ENCODE data around the gene SYNE1.

SYNE1 gene

DNA sequence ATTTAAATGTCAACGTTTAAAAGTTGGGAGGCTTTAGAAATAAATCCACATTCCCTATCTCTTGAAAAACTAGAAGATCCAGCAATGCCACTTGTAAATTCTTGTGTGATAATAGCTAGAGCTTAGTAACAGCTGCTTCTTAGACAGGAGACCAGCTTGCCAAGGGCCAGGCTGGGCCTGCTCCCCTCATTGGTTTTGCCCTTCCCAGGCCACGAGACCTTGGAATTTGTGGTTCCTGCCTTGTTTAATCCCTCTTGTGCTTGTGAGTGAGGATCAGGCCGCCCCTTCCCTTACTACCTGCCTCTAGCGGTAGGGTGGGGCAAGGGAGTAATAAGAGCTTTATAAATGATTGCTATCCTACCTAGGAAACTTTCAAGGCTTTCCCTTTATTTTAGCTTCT is 363.5 kb downstream of the SYNE1 start:
- DNase-seq (ENCODE audit: low read depth in 2 of 2): no peak

DNA sequence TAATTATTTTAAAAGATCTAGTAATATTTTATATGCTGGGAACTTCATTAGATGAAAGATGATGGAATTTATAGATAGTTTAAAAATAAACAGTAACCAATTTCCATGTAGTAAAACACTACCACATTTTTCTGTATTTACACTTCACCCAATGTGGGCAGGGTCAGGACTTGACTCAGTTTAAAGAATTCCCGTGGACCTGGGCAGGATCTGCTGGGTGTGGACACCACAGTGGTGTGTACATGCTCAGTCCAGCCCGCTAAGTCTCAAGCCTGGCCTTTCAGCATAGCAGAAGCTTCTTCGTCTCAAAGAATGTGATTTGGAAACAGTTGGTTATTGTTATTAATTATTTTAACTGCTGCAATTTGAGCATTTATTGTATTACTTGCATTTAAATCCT is 364.2 kb downstream of the SYNE1 start:
- no peak for DNase-seq (ENCODE audit: low read depth in 2 of 2)

DNA sequence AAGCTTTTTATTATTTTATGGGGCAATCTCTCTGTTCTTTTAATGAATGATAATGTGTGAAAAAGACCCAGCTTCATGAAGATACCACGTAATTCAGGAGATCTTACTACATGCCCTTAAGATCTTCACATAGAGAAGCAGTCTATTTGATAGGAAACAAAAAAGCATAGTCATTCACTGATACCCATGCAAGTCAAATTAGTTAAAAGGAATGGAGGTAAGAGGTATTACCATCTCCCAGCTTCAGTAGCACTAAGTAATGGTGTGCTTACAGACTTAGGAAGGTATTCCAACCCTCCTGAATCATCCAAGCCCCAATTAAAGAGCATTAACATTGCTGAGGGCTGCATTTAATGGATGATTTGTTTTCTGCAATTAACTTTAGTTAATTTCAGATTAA is 364.7 kb downstream of the SYNE1 start:
- no peak for DNase-seq (ENCODE audit: low read depth in 2 of 2)

DNA sequence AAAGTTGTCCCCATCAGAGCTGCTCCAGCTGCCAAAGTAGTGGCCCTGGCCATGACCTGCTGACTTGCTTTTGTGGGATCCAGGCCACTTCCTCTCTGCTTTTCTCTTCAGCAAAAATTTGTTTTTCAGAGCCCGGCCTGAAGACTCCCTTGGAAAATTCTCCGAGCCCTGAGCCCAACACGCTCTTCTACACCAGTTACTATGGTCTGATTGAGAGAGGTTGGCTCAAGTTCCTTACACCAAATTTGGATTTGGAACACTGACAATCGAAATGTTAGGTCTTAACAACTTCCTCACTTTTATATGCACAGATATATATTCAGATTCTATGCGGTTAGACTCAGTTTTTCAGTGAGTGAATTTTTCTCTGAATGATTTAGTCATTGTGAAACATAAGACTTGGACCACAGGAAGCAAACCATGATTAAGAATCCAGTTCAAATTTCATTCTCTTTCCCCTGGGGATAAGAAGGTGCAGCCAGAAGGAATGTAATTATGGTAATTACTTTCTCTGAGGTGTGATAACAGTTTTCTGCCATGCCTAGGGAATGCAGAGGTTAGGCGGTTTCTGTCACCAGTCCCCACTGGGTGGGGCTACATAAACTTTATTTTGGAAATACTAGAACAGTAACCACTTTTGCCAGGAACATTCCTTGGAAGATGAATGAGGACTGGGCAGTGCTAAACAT is 365.2 kb downstream of the SYNE1 start:
- DNase-seq (ENCODE audit: low read depth in 2 of 2): no peak

DNA sequence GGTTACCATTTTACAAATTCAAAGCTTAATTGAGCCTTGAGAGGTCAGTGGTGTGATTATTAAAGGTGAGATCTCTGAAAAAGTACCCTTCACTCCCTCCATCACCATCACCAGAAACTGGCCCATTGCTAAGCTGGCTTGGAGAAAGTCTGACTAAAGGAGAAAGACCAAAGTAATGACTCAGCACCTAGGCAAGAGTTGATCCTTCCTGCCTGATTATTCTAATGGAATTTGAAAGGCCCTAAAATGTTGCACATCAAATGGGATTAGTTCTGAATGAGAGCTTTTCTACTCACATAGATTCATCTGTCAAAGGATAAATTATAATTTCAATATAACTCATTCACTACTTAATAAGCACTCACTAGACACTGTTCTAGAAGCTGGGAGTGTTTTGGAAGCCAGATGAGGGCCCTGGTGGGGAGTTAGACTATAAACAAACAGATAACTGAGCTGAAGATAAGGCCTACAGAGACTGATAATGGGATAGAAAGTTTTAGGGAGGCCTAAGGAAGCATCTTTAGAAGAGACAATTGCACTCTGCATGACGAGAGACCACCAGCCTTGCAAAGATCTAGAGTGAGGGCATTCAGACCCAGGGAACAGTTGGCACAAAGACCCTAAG is 366.7 kb downstream of the SYNE1 start:
- no peak for DNase-seq (ENCODE audit: low read depth in 2 of 2)

DNA sequence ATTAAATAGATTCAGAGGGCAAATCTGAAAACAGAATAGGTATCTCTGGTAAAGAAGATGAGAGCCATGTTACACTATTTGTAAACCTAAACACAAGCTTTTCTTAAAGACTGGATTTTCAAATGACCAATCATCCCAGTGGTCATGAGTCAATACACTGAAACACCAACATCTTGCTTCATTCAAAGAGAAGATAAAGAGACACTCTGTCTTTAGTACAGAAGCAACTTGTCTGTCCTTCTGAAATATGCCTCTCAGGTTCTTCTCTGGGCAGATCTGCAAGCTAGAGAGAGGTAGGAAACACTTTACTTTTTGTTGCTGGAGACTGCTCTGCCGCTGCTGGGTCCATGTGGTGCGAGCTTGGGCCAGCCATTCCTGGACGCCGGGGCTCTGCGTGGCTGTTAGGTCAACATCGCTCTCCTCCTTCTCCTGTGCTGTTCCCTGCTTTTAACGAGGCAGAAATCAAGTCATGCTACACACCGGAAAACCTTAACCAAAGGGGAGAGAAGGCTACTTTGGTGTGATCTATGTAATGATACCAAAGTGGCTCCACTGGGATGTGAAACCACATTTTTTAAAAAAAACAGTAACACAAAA is 368.2 kb downstream of the SYNE1 start:
- DNase-seq (ENCODE audit: low read depth in 2 of 2): no peak

DNA sequence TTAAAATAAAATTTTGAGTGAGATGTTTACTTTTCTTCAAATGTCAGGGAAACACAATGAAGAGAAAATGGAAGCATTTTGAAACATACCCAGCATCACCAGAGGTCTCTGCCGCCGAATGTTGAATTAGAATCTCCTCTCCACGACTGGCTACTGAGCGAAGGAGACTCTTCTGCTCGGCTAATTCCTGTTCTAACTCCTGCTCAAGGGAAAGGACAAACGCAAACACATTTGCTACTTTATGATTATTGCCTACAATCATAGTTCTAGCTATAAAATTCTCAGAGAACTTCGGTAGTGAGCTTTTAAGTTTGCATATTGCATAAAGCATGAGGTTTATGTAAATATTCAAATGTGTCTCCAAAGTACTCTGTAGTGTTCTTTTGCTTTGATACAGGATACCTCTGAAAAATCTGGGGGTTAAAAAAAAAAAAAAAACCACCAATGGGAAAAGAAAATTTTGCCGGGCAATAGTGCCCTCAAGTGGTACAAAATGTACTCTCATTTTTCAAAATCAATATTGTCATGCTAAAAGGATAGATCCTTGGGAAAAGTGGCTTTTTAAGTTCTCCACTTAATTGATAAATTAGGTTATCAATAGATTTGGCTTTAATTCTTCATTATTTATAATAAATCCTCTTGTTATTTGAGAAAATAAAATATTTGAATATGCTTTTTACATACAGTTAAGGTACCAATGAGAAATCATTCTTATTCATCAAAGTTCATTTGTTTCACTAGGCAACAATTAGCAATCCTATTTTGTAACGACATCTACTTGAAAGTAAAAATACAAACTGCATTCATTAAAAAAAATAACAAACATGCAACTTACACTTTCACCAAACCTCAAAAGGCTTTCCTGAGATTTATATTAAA is 369.0 kb downstream of the SYNE1 start:
- peak in 1 of 2 donors; percentile 7 for DNase-seq (ENCODE audit: low read depth in 2 of 2)

DNA sequence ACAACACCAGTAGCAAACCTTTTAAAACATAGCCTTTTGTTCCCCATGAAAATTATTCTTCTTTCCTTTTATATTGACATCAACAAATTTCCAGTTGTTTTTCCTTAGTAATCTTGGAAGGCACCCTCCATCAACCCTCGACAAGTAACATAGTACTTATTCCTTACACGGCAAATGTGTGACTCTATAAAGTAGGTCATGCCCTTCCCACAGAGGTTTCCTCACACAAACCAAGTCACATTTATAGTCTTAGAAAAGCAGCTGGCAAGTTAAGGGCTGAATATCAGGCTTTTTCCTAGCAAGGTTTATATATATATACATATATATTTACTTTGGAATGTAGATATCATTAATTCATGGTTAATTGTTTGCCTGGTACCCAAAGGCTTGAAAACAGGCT is 371.5 kb downstream of the SYNE1 start:
- no peak for DNase-seq (ENCODE audit: low read depth in 2 of 2)

DNA sequence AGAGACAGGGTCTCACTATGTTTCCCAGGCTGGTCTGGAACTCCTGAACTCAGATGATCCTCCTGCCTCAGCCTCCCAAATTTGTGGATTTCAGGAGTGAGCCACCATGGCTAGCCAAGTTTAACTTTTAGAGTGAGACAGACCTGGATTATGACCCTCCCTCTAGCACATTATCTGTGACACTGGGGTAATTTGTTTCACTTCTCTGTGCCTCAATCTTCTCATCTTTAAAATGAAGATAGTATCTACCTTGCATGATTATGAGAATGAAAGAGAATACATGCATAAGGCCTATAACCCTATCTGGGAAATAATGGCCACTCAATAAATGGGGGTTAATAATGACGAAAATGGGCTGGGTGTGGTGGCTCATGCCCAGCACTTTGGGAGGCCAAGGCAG is 373.6 kb downstream of the SYNE1 start:
- DNase-seq (ENCODE audit: low read depth in 2 of 2): no peak

DNA sequence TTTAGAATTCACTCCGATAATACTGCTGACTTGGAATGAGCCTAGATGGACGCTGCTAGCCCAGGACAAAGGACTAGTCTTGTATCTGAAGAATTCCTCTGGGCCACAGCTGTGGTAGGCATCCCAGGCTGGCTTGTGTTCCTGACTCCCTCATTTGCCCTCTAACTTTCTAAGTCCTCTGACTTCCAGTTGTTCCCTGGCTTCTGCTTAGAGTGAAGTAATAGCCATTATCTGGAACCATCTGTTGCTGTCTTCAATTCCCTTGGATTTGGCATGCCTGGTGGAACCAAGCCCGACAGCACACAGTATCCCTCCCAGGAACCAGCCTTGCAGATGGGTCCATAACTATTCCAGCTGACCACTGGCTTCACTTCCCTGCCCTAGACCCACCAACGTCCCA is 376.0 kb downstream of the SYNE1 start:
- DNase-seq (ENCODE audit: low read depth in 2 of 2): no peak

DNA sequence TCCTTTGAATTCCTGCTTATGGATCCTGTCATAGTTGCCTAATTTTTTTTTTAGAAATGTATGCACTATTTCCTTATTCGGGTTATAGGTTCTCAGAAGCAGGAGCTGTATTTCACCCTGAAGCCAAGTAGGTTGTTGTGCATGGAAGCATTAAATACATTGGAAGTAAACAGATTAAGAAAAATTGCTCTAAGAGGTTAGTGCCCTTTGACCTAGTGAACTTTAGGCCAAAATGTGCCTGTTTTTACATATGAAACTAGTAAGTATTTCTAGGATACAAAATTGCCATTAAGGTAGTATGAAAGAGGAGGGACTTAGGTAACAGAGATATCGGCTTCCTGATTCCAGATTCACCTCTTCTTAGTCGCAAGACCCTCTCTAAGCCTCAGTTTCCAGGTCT is 377.9 kb downstream of the SYNE1 start:
- DNase-seq (ENCODE audit: low read depth in 2 of 2): no peak

DNA sequence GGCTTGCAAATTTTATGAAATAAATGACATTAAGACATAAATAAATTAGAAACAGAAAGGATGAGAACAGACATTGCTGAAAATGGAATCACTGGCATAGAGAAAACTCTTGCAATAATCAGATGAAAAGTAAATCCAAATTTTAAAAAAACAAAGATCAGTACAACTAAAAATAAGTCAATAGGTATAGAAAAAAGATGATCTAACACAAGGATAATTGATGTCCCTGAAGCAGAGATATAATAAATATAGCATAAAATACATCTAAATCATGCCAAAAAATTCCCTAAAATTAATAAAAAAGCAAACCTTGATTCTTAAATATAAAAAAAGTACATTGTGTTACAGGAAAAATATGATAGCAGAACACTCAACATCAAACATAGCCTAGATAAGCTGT is 379.6 kb downstream of the SYNE1 start:
- no peak for DNase-seq (ENCODE audit: low read depth in 2 of 2)

DNA sequence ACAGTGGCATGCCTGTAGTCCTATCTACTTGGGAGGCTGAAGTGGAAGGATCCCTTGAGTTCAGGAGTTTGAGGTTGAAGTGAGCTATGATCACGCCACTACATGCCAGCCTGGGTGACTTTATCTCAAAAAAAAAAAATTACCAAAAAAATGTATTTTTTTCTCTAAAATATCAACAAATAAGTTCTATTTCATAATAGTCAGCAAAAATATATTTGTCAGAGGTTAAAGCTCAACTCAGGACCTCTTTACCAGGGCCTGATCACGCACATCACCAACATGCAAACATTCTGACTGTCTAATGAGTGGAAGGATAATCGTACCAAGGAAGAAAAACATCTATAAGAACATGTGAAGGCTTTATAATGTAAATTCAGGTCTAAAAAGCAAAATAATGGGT is 387.0 kb downstream of the SYNE1 start:
- no peak for DNase-seq (ENCODE audit: low read depth in 2 of 2)

DNA sequence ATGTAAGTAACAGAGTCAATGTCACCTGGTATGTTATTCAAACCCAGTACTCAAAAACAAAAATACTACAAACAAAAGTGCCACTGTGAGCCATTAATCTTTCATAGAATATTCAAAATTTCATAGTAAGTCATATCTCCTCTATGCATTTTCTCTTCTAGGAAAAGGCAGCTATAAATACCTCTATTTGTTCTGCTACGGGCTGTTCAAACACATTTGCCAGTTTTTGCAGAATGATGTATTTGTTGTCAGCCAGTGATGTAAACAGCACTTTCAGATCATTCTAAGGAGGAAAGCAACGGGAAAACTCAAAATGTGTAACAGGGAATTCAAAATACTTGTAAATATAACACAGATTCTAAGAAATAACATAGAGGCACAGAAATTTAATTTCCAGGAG is 388.2 kb downstream of the SYNE1 start:
- no peak for DNase-seq (ENCODE audit: low read depth in 2 of 2)

DNA sequence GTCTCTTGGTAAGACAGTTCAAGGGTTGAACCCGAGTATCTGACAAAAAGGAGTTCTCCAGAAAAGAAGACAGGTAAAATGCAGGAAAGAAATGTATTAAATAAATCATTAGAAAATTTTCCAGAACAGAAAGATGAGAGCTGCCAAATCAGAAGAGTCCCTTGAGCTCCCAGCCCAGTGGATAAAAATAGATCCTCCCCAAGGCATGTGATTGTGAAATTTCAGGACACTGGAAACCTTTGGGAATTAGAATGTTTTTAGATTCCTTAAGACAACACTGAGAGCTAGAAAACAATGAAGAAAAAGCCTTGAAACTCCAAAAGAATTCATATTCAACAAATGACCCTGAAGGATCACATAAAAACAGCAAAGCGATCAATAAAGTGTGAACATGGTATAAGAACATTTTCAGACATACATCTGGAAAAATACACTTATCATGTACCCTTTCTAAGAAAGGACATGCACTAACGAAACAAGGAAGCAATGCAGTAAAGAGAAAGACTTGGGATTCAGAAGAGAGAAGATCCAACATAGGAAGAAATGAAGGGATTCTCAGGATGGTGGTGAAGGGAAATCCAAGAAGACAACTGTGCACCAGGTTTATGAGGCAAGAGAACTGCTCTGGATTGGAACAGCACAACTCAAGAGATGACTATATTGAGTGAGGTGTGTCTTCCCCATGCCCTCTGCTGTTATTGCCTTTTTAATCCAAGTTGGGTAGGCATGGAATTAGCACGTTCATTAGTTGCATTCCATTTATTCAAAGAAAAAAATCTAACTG is 390.4 kb downstream of the SYNE1 start:
- no peak for DNase-seq (ENCODE audit: low read depth in 2 of 2)

DNA sequence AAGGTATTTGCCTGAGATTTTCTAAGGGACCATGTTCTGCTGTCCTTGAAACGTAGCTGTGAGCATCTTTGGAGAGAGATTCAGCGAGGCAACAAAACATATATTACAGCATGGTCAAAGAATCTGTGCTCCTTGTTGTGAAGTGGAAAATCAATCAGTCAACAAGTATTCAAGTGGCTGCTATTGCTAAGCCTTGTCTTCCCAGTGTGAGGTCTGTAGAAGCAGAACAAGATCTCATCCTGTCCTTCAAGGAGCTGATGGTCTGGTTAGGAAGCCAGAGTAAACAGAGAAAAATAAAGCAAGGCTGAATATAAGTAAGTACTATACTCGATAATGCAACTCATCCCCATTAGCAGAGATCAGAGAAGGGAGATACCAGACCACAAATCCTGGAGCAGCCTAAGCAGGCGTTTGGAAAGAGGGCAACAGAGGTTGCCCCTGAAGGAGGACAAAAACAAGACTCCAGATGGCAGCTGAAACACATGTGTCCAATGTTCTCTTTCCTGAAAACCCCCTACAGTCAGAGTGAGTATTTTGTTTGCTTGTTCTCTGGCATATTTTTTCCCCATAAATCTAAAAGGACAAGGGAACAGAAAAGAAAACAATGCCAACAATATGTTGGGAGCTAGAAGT is 392.0 kb downstream of the SYNE1 start:
- DNase-seq (ENCODE audit: low read depth in 2 of 2): no peak

DNA sequence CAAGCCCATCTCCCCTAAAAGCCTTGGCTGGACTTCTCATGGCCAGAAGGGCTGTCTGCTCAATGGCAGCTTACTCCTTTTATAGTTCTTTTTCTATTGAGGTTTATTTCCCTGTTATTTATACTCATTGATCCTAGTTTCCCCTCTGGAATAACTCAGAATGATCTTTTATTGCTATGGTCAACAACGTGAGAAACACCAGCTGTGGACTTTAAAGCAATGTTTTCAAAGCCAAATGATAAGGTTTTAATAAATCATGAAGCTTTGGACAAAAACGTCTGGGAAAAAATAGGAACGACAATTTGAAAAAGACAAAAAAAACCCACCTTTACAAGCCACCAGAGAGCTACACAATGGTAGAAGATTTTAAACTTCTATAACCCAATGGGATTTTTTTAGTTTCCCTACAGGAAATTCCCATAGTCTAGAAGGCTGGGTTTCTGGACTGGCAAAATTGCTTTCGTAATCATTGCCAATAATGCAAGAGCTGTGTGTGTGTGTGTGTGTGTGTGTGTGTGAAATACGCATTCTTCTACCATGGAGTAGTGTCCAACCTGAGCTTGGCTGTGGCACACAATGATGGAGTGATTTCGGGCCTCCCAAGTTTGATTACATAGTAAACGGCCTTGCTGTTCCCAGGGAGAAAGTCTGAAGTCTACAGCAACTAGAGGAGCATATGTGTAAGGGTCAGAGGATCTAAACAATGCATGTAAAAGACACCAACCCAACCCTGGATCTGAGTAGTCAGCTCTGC is 396.0 kb downstream of the SYNE1 start:
- no peak for DNase-seq (ENCODE audit: low read depth in 2 of 2)

DNA sequence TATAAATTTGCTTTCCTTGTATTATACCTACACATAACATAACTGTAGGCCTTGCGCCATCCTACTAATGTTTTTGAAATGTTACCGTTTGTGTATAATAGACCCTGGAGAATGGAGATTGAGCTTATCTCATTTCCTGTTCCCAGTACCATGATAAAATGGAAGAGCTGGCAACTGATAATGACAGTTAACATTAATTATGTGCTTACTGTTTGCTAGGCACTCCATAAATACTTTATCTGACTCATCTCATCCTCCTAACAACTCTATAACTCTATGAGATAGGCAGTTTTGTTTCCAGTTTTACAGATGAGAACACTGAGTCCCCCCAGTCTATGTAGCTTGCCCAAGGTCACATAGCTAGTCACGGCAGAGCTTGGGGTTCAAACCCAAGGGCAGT is 396.7 kb downstream of the SYNE1 start:
- no peak for DNase-seq (ENCODE audit: low read depth in 2 of 2)

DNA sequence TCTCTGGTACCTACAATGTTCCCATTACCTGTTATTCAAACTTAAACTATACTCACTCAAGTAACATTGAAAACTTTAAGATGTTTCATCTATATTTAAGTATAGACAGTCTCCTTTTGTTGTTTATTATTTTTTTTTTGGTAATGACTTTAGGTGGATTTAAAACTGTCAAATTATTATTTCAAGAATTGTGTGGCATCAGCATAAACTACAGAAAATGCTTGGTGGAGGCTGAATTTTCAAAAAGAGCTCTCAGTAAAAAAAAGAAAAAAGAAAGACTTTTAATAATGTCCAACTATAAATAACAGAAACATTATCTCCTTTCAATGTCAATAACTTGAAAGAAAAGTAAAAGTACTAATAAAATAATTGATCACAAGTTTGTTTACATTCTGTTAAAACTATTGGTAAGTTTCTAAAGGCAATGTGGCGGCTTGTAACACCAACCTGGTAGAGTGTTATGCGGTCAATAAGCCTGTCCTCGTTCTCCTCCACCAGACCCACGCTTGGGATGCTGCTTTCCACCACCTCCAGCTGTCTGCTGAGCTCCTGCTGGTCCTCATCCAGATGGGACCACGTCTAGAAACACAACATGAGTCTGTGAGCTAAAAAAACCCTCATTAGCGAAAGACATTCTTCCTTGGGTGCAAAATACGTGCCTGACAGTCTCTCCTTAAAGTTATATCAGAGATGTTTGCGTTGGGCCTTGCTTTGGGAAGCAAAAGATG is 400.6 kb downstream of the SYNE1 start:
- no peak for DNase-seq (ENCODE audit: low read depth in 2 of 2)
